Inflammatory macrophage (primary cell): Measurements from ENCODE around the gene SRPK3.
"Not testable (repeated sequence)": the region's sequence is repeated elsewhere in the genome, so short reads cannot be mapped to it uniquely, and the experiment has no call there.

Experiments
- DNase-seq, 2 donors: peaks; one replicate each; pipeline ENCODE4 v3.0.0-alpha.2; 2020 to 2022
- total RNA-seq, 18 experiments: gene quantifications; one replicate each; lab custom pipeline; 2026; ENCODE audit warnings: mixed read lengths in 6 of 18, inconsistent platforms in 2 of 18; lab: John Stamatoyannopoulos, UW

The SRPK3 gene, protein sequence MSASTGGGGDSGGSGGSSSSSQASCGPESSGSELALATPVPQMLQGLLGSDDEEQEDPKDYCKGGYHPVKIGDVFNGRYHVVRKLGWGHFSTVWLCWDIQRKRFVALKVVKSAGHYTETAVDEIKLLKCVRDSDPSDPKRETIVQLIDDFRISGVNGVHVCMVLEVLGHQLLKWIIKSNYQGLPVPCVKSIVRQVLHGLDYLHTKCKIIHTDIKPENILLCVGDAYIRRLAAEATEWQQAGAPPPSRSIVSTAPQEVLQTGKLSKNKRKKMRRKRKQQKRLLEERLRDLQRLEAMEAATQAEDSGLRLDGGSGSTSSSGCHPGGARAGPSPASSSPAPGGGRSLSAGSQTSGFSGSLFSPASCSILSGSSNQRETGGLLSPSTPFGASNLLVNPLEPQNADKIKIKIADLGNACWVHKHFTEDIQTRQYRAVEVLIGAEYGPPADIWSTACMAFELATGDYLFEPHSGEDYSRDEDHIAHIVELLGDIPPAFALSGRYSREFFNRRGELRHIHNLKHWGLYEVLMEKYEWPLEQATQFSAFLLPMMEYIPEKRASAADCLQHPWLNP
- 0 to 0.16 (median 0) reads per million in 18 experiments for total RNA-seq

DNA sequence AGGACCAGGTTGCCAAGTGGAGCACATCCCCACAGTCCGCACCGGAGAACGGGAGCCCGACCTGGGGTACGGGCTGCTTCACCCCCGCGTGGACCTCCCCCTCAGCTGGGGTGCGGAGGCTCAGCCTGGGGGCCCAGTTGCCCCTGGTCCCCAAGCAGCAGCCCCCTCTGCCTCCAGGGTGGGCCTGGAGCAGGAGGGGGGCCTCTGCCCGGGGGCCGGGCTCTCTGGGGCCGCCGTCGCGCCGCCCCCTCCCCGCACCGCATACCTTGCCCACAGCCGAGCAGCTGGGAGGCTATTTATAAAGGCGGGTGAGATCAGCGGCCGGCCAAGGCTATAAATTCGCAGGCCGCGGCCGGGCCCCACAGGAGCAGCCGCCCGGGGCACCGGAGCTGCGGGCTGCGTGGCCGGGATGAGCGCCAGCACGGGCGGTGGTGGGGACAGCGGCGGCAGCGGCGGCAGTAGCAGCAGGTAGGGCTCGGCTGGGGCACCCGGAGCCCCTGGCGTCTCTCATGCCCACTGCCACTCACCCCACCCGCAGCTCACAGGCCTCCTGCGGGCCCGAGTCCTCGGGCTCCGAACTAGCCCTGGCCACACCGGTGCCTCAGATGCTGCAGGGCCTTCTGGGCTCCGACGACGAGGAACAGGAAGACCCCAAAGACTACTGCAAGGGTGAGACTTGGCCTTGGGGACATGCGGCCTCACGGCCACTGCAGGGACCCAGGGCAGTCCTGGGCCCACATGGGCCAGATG lies at the start of gene SRPK3:
Gene SRPK3 (plus strand): TSS at position 364 of the 750 bp plus-strand sequence. CDS start 46 bp downstream, at position 410.
- no peak for DNase-seq

DNA sequence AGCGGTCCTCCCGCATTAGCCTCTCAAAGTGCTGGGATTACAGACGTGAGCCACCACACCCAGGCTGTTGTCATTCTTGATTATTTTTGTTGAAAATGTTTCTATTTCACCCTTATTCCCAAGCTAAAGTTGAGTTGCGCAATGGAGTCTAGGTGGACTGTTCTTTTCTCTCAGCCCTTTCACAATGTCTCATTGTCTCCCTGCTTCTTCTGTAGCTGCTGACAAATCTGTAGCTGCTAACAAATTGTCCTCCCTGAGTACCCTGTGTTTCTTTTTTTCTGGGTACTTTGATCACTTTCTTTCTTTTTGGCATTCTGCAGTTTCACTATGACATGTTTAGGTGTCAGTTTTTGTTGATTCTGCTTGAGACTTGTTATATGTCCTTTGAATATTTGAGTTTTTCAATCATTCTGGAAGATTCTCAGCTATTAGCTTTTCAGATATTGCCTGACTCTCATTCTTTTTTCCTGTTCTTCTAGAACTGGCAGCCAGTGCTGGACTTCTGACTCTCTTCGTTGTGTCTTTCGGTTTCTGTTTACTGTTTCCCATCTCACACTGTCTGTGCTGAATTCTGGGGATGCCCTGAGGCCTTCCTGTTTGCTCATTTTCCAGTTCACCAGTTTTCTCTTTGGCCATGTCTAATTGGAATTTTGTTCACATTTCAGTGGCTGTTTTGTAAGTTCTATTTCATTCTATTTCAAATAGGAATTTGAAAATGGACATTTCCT lies 49.6 kb upstream of the SRPK3 start:
- DNase-seq = no peak

DNA sequence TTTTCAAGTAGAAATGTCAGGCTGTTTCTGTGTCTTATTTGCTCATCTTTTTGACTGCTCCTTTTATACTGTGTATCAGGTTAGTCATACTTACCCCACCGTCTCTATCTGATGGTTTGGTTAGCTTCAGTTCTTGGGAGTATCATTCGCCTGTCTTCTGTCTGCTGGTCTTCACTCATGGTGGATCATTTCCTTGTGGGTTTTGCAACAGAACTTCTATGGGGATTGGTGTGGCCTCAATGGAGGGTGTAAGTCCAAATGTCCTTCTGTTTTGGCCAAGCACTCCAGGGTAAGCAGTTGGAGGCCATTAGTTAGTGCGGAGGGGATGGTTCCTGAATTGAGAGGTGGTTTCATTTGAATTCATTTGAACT lies 49.0 kb upstream of the SRPK3 start:
- no peak for DNase-seq

DNA sequence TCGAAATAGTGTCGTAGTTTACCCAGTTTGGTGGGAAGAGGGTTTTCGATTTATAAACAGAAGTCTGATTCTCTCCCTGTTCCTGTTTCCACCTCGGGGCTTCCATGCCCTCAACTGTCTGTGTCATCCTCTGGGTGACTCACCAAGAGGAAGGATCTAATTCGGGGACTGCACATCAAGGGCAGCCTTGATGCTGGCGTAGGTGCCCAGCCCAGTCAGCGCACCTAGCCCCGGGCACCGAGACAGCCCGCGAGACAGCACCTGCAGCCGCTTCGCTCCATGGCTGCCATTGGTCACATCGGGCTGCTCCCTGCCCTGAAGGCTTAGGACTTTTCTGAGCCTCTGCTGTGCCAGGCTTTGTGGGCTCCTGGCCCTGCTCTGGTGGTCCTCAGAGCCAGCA lies 48.4 kb upstream of the SRPK3 start:
- peak; percentile 63 to 81 for DNase-seq

DNA sequence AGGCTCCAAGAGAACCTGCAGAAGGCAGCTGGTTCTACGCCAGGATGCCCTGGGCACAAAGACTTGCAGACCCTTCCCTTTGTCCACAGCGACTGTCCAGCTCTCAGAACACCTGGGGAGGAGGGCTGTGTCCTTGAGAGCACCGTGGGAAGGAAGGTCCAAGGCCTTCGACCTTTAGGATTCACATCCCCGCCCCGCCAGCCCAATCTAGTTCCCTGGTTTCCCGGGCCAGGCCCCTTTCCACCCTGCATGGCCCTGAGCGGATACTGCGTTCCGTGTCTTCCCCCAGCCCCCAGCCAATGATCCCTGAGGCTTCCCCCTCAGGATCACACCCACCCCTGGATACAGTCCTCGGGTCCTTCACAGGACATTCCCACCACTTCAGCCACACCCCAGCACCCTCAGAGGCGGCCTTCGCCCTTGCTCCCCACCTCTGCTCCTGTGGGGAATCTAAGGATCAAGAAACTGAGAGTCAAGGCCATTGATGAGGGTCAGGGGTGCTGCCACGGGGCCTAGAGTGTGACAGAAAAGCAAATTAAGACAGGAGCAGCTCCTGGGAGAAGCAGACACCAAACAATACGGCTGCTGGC lies 47.1 kb upstream of the SRPK3 start:
- no peak for DNase-seq

DNA sequence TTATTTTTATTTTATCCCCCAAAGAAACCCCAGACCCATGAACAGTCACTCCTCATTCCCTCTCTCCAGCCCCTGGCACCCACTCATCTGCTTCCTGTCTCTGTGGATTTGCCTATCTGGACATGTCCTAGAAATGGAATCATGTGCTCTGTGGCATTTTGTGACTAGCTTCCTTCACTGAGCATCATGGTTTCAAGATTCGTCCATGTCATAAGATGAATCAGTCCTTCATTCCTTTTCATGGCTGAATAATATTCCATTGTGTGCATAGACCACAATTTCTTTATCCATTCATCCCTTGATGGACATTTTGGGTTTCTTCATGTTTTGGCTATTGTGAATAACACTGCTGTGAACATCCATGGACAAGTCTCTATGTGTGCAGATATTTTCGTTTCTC lies 46.0 kb upstream of the SRPK3 start:
- no peak for DNase-seq

DNA sequence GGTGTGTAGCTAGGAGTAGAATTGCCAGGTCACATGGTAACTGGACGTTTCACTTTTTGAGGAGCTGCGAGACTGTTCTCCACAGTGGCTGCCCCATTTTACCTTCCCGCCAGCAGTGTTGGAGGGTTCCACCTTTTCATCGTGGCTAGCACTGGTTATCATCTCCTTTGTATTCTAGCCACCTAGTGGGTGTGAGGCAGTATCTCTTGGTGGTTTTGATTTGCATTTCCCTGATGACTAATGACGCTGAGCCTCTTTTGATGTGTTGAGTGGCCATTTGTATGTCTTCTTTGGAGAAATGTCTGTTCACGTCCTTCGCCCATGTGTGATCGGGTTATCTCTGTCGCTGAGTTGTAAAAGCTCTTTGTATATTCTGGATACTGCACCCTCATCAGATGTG lies 45.6 kb upstream of the SRPK3 start:
- DNase-seq = no peak

DNA sequence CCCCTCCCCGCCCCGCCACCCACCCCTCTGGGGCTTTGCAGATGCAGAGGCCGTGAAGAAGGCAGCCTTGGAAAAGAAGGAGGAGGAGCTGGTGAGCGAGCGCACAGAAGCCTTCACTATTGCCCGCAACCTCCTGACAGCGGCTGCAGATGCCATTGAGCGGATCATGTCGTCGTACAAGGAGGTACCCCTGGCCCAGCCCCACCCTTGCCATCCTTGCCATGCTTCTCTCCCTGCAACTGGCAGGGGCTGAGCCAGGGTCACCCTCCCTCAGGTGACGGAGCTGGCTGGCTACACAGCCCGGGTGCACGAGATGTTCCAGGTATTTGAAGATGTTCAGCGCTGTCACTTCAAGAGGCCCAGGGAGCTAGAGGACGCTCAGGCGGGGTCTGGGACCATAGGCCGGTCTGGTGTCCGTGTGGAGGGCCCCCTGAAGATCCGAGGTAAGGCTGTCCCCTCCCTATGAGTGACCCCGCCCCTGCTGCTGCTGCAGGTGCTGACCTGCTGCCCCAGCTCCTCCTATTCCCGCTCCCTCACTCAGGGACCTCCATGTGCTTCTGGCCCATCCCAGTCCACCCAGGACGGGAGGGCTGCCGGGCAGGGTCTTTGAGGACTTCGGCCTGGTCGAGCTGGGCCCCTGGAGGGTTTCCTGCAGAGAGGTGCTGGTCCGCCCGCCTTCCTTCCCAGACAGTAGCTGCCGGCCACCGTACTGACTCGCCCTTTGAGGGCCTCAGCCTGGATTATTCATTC lies 44.6 kb upstream of the SRPK3 start:
- no peak for DNase-seq

DNA sequence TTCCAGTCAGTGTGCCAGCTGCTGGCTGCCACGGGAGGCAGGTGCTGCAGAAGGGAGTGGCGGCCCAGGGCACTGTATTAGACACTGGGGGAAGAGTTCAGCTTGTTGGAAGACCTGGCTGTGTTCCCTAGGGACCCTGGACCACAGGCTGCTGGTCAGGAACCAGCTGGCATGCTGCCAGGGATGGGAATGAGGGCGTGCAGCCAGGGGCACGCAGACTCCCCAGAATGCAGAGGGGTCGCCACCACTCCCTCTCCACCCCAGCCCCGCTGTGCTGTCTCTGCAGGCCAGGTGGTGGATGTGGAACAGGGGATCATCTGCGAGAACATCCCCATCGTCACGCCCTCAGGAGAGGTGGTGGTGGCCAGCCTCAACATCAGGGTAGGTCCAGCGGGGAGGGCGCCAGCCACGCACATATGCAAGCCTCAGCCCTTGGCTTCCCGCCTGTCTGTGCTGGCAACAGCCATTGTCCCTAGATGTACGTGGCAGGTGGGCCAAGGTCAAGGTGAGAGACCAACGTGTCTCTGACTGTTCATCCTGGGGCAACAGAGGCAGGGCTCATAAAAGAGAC lies 43.9 kb upstream of the SRPK3 start:
- no peak for DNase-seq

DNA sequence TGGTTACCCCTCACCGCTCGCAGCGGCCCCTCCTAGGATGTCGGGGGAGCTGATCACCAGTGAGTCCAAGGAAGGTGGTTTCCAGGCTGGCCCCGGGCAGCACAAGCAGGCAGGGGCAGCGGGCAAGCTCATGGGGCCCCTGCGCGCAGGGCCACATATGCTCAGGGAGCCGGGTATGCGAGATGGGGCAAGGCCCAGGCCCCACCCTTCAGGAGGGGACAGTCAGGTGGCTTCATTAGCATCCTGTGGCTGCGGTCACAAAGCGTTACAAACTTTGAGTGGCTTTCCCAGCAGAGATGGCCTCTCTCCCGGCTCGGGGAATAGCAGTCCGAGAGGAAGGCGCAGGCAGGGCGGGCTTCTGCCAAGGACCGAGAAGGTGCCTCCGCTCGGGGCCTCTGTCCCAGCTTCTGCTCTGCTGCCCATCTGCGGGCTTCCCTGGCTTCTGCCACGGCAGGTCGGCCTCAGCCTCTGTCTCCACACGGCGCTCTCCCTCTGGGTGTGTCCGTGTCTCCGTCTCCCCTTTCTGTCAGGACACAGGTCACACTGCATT lies 42.7 kb upstream of the SRPK3 start:
- no peak for DNase-seq

DNA sequence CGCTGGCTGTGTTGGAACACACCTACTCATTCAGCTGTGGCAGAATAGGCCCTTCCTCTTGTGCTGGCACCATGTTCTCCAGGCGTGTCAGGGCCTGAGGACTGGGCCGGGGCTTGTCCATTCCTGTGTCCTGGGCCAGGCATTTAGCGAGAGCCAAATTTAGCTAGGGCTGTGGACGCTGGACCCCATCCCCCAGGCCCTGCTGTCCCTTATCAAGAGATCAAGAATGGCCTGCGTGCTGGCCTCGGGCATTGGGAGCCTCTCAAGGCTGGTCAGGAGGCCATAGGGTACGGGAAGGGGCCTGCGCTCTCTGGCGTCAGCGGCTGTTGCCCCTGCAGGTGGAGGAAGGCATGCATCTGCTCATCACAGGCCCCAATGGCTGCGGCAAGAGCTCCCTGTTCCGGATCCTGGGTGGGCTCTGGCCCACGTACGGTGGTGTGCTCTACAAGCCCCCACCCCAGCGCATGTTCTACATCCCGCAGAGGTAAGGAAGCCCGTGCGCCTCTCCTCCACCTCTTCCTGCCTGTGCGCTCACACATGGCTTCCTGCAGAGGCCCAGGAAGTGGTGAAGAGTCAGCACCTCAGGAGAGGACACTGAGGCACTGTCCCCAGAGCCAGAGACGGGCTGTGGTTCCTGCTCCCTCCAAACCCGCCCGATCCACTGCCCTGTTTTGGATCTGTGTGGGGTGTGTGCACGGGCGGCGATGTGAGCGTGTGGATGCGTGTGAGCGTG lies 40.9 kb upstream of the SRPK3 start:
- no peak for DNase-seq

DNA sequence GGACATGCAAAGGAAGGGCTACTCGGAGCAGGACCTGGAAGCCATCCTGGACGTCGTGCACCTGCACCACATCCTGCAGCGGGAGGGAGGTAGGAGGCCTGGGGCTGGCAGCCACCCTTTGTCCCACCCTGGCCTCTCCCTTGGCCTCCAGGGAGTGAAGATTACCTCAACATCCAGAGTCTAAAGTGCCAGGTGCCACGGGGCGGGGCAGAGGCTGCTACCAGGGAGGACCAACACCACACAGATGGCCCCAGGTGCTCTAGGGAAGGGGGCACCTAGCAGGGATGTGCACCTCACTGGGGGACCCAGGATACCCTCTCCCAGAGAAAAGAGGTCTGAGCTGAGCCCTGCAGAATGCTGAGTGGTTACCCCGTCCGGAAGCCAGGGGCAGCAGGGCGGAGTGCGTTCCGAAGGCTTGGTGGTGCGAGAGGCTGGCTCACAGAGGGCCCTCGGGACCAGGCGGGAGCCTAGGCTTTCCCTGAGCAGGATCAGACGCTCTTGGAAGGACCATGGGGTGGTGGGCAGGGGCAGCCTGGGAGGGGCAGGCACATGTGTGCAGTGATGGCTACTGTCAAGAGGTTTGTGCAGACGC lies 40.1 kb upstream of the SRPK3 start:
- DNase-seq = no peak

DNA sequence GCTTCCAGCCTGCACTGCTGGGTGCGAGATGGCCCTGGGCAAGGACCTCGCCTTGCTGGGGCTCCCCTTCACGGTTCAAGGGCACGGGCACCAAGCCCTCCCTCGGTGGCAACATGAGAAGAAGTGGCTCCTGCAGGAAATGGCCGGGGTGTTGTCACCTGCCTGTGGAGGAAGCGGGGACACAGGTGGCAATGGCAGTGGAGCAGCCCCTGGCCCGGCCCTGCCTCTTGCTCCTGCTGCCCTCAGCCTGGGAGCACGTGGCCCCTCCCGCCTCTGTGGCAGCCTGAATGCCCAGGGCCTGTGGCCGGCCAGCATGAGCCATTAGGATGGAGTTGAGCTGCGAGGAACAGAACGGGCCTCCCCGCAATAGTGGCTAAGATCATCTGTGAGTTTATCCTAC lies 39.4 kb upstream of the SRPK3 start:
- no peak for DNase-seq

DNA sequence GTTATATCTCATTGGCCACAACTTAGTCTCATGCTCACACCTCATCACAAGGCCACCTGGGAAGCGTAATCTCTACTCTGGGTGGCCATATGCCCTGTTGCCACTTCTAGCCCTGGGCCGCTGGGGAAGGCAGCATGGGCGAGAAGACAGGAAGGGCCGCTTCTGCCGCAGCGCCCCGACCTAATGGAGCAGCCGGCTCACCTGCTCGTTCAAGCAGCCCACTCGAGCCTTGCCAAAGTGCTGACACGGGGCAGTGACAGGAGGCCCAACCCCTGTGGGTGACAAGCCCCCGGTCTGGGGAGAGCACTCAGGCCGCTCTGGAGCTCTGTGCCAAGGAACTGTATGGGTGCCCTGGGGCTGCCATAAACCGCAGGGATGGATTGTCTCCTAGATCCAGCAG lies 38.7 kb upstream of the SRPK3 start:
- DNase-seq = not testable (repeated sequence)

DNA sequence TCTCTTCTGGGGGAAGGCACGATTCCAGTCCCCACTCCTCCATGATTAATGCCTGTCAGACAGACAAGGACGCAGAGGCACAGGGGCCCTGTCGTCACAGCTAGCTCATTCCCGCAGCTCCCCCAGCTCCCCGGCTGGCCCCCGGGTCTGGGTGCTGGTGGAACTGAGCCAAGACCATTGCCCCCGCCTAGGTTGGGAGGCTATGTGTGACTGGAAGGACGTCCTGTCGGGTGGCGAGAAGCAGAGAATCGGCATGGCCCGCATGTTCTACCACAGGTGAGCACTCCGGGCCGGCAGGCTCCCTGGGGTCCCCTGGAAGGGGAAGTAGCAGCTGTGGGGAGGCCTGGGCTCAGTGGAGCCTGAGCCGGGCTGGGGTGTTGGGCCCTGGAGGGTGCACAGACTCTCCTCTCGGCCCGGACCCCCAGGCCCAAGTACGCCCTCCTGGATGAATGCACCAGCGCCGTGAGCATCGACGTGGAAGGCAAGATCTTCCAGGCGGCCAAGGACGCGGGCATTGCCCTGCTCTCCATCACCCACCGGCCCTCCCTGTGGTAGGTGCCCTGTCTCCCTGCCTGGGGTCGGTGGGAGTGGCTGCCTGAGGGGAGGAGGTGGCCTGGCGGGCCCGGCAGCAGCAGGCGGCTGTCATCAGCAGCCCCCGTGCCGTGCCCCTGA lies 37.9 kb upstream of the SRPK3 start:
- not testable (repeated sequence) for DNase-seq

DNA sequence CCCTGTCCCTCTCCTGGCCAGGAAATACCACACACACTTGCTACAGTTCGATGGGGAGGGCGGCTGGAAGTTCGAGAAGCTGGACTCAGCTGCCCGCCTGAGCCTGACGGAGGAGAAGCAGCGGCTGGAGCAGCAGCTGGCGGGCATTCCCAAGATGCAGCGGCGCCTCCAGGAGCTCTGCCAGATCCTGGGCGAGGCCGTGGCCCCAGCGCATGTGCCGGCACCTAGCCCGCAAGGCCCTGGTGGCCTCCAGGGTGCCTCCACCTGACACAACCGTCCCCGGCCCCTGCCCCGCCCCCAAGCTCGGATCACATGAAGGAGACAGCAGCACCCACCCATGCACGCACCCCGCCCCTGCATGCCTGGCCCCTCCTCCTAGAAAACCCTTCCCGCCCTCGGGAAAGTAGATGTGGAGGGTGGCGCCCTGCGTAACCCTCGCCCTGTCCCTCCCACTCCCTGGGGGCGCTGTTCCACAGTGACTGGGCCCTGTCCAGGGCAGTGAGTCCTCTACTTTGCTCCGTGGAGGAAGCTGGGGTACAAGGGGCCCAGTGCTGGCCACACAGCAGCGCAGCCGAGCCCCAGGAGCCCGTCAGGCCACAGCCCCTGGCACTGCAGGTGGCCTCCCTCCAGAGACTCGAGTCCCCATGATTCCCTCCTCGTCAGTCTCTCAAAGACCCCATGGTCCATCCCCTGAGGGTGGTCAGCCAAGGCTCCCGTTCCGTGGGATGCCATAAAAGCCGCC lies 37.2 kb upstream of the SRPK3 start:
- DNase-seq = not testable (repeated sequence)

DNA sequence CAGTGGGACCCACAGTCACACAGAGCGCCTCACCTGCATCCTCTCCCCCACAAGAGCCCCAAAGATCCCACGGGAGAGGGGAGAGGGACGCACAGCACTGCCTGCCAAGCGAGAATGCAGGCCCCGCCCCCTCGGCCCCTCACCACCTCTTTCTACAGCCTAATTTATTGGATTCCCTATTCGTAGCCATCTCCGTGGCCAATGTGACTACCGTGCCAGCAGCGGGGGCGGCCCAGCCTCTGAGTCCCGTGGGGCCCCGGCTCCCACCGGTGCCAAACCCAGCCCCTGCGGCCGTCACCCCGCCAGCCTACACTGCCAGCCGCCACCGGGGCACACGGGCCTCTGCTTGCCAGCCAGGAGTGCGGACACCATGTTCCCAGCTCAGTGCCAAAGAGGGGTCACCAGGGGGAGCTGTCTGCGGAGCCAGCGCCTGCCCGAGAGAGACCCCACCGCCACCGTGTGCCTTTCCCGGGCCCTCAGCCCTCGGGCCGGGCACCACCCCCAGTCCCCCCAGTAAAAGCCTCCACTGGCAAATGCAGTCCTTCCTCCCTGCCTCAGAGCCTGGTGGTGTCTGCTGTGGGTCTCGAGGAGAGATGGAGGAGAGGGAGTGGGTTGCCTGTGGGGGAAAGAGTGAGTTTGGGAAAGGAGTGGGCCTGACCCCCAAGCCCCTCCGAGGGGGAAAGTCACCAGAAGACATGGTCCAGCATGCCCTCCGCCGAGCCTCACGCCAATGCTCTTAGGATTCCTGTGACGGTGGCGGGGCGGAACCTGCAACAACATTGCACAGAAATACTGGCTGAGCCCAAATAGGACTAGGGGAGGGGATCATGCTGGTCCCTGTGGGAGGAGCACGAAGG lies 36.4 kb upstream of the SRPK3 start:
- DNase-seq = no peak

DNA sequence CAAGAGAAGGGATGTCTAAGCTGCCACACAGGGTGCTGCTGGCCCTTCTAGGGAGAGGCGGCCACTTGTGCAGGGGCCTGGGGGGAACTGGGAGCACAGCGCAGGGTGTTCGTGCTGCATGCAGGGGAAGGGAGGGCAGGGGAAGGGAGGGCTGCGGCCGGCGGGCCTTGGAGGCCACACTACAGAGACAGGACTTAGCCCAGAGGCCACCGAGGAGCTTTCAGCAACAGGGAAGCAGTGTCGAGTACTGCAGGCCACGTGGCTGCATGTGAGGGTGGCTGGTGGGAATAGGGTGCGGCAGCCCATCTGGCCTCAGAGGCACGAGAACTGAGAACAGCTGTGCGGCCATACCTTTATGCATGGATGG lies 35.8 kb upstream of the SRPK3 start:
- DNase-seq = not testable (repeated sequence)
